ENCODE data around the gene TLCD5. TPM values are rescaled to one million over a fixed set of nuclear protein-coding genes. Genes with fewer than 3 reads are reported as not detected.

The TLCD5 gene
- total and polyA plus RNA-seq, 5 donors from 2014 or later, result 0.21 to 0.46 (median 0.35) TPM; not detected in 1

DNA sequence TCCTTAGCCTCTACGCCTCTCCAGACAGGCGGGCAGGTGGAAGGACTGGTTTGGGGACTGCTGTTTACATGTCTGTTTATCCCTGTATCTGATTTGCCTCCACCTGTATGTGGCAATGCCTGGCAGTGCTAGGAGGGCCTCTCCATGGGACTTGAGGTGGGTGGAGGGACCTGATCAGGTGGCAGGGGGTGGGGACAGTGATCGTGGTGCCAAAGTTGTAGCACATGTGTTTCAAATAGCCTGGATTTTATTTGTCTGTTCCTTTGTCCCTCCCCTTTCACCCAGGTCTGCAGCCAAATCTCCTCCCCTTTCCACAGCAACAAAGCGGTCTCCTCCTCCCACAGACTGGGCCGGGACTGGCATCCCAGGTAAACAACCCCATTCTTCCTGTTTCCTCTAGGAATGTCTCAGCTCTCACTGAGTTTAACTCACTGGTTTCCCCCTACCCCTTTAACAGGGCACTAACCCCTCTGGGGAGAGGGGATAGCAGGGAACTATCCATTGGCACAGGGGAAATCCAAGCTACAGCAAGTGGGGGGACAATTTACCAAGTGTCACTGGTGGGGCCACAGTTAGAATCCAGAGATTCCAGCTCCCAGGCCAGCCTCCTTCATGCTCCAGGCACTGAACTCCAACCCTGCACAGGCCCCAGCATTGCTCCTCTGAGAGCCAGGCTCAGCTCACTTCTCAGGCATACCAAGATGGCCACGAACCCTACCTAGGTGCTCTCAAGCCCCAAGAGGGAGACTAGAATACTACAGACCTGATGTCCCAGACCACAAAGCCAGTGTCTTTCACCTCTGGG lies 22.9 kb upstream of the TLCD5 start:
- Histone ChIP-seq H3K27ac (ENCODE audit: insufficient read depth, low read length, poor library complexity, severe bottlenecking) (no peak overlapping the region), H3K4me3 (ENCODE audit: low read depth, low read length) (no peak overlapping the region), H3K9me3 (ENCODE audit: control insufficient read depth in 2 of 2, low read length in 2 of 2) (no peaks in the 10 kb centered on the region), H3K36me3 (ENCODE audit: control insufficient read depth, insufficient read depth, low read length) (no peaks in the 10 kb centered on the region), H3K27me3 (ENCODE audit: control insufficient read depth, insufficient read depth, low read length) (no peaks in the 10 kb centered on the region), H3K4me1 (ENCODE audit: control insufficient read depth, insufficient read depth, low read length, poor library complexity, severe bottlenecking) (no peaks in the 10 kb centered on the region)
- no peak for ATAC-seq (ENCODE audit: low read depth in 2 of 2)
- Mint-ChIP-seq H3K9me3 (peaks cover 0 to 2% (median 0%) of the 10 kb centered on the region in 7 donors), H3K4me3 (no peak overlapping the region), H3K27ac (no peak overlapping the region), H3K27me3 (peaks cover 26% of the 10 kb centered on the region), H3K4me1 (no peaks in the 10 kb centered on the region), H3K36me3 (no peaks in the 10 kb centered on the region)
- DNase-seq, result no peak

DNA sequence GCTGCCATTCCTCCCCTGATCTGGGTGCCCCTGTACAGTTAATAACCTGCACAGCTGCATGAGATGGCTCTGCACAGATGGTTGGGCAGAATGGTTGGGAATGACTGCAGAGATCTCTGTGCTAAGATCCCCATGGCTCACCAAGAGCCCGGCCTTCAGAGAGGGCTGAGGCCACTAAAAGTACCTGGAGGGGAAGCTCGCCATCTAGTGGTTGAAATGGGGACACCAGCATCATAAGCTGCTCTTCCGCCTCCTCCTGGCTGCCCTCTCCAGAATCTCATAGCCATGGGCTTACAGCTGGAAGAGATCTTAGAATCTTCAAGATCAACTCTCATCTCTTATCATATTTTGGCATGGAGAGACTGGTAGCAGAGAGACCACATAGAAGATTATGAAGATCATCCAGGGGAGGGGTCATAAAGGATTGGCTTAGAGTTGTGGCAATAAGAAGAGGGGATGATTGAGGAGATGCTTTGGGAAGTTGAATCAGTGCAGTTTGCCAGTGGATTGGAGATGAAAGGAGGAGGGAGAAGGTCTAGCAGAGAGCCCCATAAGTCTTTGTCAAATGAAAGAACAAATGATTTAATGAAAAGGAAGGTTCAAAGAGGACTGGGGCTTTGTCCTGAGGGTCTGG lies 22.0 kb upstream of the TLCD5 start:
- H3K4me1 Mint-ChIP-seq, result no peaks in the 10 kb centered on the region
- no peaks in the 10 kb centered on the region for H3K36me3 Mint-ChIP-seq
- Histone ChIP-seq H3K4me3 (ENCODE audit: low read depth, low read length) (no peak overlapping the region), H3K27me3 (ENCODE audit: control insufficient read depth, insufficient read depth, low read length) (no peaks in the 10 kb centered on the region), H3K27ac (ENCODE audit: insufficient read depth, low read length, poor library complexity, severe bottlenecking) (no peak overlapping the region), H3K4me1 (ENCODE audit: control insufficient read depth, insufficient read depth, low read length, poor library complexity, severe bottlenecking) (no peaks in the 10 kb centered on the region), H3K9me3 (ENCODE audit: control insufficient read depth in 2 of 2, low read length in 2 of 2) (no peaks in the 10 kb centered on the region), H3K36me3 (ENCODE audit: control insufficient read depth, insufficient read depth, low read length) (no peaks in the 10 kb centered on the region)
- no peak overlapping the region for H3K4me3 Mint-ChIP-seq
- ATAC-seq (ENCODE audit: low read depth in 2 of 2), result peak; percentile 39 to 59
- H3K27ac Mint-ChIP-seq, result no peak overlapping the region
- peaks cover 19% of the 10 kb centered on the region for H3K27me3 Mint-ChIP-seq
- DNase-seq, result peak; percentile 5 to 74 (median 38)
- peaks cover 0 to 1% (median 0%) of the 10 kb centered on the region in 7 donors for H3K9me3 Mint-ChIP-seq

DNA sequence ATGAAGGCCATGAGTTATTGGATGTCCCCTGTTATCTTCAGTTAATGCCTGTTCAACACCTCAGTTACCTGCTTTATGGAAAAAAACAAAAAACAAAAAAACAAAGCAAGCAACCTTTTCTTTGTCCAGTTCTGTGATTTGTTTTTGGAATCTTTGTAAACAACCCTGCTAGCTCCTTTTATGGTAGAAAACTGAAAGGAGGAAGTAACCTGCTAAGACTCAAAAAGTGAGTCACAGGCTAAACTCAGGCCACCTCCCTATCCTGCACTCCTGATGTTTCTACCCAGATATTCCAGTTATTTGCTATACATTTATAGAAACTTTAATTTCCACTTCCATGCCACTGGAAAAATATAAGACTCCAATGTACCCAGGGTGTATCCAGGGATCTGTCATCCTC lies 20.6 kb upstream of the TLCD5 start:
- Mint-ChIP-seq H3K36me3 (no peaks in the 10 kb centered on the region), H3K4me1 (no peaks in the 10 kb centered on the region), H3K9me3 (no peaks in the 10 kb centered on the region), H3K4me3 (no peak overlapping the region), H3K27me3 (peaks cover 9% of the 10 kb centered on the region), H3K27ac (no peak overlapping the region)
- Histone ChIP-seq H3K36me3 (ENCODE audit: control insufficient read depth, insufficient read depth, low read length) (no peaks in the 10 kb centered on the region), H3K4me1 (ENCODE audit: control insufficient read depth, insufficient read depth, low read length, poor library complexity, severe bottlenecking) (no peaks in the 10 kb centered on the region), H3K27me3 (ENCODE audit: control insufficient read depth, insufficient read depth, low read length) (no peaks in the 10 kb centered on the region), H3K4me3 (ENCODE audit: low read depth, low read length) (no peak overlapping the region), H3K9me3 (ENCODE audit: control insufficient read depth in 2 of 2, low read length in 2 of 2) (no peaks in the 10 kb centered on the region), H3K27ac (ENCODE audit: insufficient read depth, low read length, poor library complexity, severe bottlenecking) (no peak overlapping the region)
- ATAC-seq (ENCODE audit: low read depth in 2 of 2) (no peak), DNase-seq (no peak)

DNA sequence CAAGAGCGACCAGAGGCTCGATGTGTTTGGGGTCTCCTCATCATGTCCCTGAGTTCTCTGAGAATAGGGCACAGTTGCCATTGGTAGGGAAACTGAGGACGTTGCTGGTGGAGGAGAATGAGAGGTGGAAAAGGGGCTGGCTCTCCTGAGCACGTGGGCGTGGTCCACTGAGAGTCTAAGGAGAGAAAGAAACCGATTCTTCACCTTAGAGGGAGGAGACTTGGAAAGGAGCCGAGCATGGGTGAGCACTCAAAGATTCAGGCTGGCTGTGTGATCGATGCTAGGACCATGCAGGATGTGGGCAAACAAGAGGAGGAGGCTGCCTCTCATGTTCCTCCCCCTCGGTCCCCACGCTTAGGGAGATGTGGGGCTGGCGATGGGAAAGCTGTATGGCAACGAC lies 19.8 kb upstream of the TLCD5 start:
- H3K4me1 Mint-ChIP-seq, result no peaks in the 10 kb centered on the region
- Histone ChIP-seq H3K9me3 (ENCODE audit: control insufficient read depth in 2 of 2, low read length in 2 of 2) (no peaks in the 10 kb centered on the region), H3K27me3 (ENCODE audit: control insufficient read depth, insufficient read depth, low read length) (peaks cover 2% of the 10 kb centered on the region), H3K4me1 (ENCODE audit: control insufficient read depth, insufficient read depth, low read length, poor library complexity, severe bottlenecking) (no peaks in the 10 kb centered on the region), H3K27ac (ENCODE audit: insufficient read depth, low read length, poor library complexity, severe bottlenecking) (no peak overlapping the region), H3K36me3 (ENCODE audit: control insufficient read depth, insufficient read depth, low read length) (no peaks in the 10 kb centered on the region), H3K4me3 (ENCODE audit: low read depth, low read length) (no peak overlapping the region)
- peaks cover 9% of the 10 kb centered on the region for H3K27me3 Mint-ChIP-seq
- H3K36me3 Mint-ChIP-seq, result no peaks in the 10 kb centered on the region
- ATAC-seq (ENCODE audit: low read depth in 2 of 2) (no peak), DNase-seq (no peak)
- no peak overlapping the region for H3K4me3 Mint-ChIP-seq
- H3K27ac Mint-ChIP-seq, result no peak overlapping the region
- H3K9me3 Mint-ChIP-seq, result no peaks in the 10 kb centered on the region

DNA sequence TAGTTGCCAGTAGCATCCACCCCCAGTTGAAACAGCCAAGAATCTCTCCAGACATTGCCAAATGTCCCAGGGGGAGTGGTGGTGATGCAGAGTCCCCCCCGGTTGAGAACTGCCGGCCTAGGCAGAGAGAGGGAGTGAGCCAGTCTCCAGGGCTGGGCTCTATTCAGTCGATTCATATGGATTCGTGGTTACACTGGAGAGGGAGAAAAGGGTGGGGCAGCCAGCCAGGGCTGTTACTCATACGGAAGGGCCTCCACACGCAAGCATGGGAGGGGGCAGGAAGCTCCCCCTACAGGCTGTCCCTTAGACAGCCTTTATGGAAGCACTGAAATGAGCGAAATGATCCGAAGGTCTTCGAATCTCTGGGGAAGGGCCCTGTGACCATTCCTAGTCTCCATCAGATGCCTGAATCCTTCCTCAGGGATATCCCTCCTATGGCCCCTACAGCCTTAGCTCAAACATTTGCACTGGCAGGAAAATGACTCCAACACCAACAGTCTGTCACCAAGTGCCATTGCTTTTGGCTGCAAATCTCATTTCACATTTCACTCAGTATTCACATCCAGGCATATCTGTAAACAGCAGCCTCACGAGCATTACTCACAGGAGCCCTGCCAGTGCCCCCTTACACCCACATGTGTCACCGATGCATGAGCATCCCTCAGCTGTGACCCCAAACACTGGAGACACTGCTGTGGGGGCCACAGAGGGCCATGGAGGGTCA lies 18.4 kb upstream of the TLCD5 start:
- Histone ChIP-seq H3K27me3 (ENCODE audit: control insufficient read depth, insufficient read depth, low read length) (peaks cover 4% of the 10 kb centered on the region), H3K36me3 (ENCODE audit: control insufficient read depth, insufficient read depth, low read length) (no peaks in the 10 kb centered on the region), H3K9me3 (ENCODE audit: control insufficient read depth in 2 of 2, low read length in 2 of 2) (no peaks in the 10 kb centered on the region), H3K4me1 (ENCODE audit: control insufficient read depth, insufficient read depth, low read length, poor library complexity, severe bottlenecking) (no peaks in the 10 kb centered on the region), H3K4me3 (ENCODE audit: low read depth, low read length) (no peak overlapping the region), H3K27ac (ENCODE audit: insufficient read depth, low read length, poor library complexity, severe bottlenecking) (no peak overlapping the region)
- DNase-seq (no peak), ATAC-seq (ENCODE audit: low read depth in 2 of 2) (no peak)
- peaks cover 9% of the 10 kb centered on the region for H3K27me3 Mint-ChIP-seq
- no peaks in the 10 kb centered on the region for H3K36me3 Mint-ChIP-seq
- no peaks in the 10 kb centered on the region for H3K4me1 Mint-ChIP-seq
- no peaks in the 10 kb centered on the region for H3K9me3 Mint-ChIP-seq
- no peak overlapping the region for H3K27ac Mint-ChIP-seq
- no peak overlapping the region for H3K4me3 Mint-ChIP-seq

DNA sequence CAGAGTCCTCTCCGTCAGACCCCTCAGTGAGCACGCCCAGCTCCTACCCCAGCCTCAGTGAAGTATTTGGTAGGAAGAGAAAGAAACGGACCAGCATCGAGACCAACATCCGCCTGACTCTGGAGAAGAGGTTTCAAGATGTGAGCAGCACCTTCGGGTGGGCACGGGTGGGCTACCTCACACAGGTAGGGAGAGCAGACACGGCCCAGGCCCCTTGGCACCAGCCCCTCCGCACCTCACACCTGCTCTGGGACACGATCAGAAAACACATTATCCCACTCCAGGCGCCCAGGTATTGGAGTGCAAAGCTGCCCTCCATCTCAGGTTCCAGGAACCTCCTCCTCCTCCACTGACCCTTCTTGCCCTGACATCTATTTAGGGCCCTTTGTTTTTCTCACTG lies 17.6 kb upstream of the TLCD5 start:
- no peak overlapping the region for H3K4me3 Mint-ChIP-seq

DNA sequence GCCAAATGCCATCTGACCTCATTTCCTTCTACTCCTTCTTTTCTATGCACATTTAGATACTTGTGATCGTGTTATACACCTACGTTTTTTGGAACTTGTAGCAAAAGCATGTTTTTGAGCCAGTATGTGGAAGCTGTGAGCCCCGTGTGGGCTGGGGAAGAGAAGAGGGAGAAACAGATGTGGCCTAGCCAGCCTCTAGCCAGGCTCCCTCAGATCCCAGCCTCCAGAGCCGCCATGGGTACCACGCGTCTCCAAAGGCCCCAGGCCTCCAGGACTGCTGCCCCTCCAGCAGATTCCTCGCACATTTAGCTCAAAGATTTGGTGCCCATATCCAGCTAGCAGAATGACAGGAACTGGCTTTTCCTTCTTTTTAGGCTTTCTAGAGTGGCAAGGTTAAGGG lies 17.0 kb upstream of the TLCD5 start:
- Histone ChIP-seq H3K27ac (ENCODE audit: insufficient read depth, low read length, poor library complexity, severe bottlenecking) (no peak overlapping the region), H3K4me3 (ENCODE audit: low read depth, low read length) (no peak overlapping the region), H3K4me1 (ENCODE audit: control insufficient read depth, insufficient read depth, low read length, poor library complexity, severe bottlenecking) (no peaks in the 10 kb centered on the region), H3K9me3 (ENCODE audit: control insufficient read depth in 2 of 2, low read length in 2 of 2) (no peaks in the 10 kb centered on the region), H3K27me3 (ENCODE audit: control insufficient read depth, insufficient read depth, low read length) (peaks cover 5% of the 10 kb centered on the region), H3K36me3 (ENCODE audit: control insufficient read depth, insufficient read depth, low read length) (no peaks in the 10 kb centered on the region)
- Mint-ChIP-seq H3K4me3 (no peak overlapping the region), H3K27me3 (peaks cover 10% of the 10 kb centered on the region), H3K9me3 (peaks cover 0 to 1% (median 0%) of the 10 kb centered on the region in 7 donors), H3K36me3 (no peaks in the 10 kb centered on the region), H3K27ac (no peak overlapping the region), H3K4me1 (no peaks in the 10 kb centered on the region)
- DNase-seq, result no peak
- no peak for ATAC-seq (ENCODE audit: low read depth in 2 of 2)

More for the DNA sequence above, 17.6 kb upstream of the TLCD5 start:
- Mint-ChIP-seq H3K4me1 (no peaks in the 10 kb centered on the region), H3K27ac (no peak overlapping the region), H3K9me3 (no peaks in the 10 kb centered on the region), H3K27me3 (peaks cover 9% of the 10 kb centered on the region), H3K36me3 (no peaks in the 10 kb centered on the region)
- H3K36me3 ChIP-seq (ENCODE audit: control insufficient read depth, insufficient read depth, low read length), result no peaks in the 10 kb centered on the region
- no peaks in the 10 kb centered on the region for H3K4me1 ChIP-seq (ENCODE audit: control insufficient read depth, insufficient read depth, low read length, poor library complexity, severe bottlenecking)
- DNase-seq, result no peak
- no peak overlapping the region for H3K27ac ChIP-seq (ENCODE audit: insufficient read depth, low read length, poor library complexity, severe bottlenecking)
- H3K27me3 ChIP-seq (ENCODE audit: control insufficient read depth, insufficient read depth, low read length), result peaks cover 5% of the 10 kb centered on the region
- H3K4me3 ChIP-seq (ENCODE audit: low read depth, low read length), result no peak overlapping the region
- no peaks in the 10 kb centered on the region for H3K9me3 ChIP-seq (ENCODE audit: control insufficient read depth in 2 of 2, low read length in 2 of 2)
- ATAC-seq (ENCODE audit: low read depth in 2 of 2), result no peak

Data from CD4-positive, CD25-positive, alpha-beta regulatory T cell (primary cell).